ENCODE results near the gene ZNF883.

ZNF883 gene

DNA sequence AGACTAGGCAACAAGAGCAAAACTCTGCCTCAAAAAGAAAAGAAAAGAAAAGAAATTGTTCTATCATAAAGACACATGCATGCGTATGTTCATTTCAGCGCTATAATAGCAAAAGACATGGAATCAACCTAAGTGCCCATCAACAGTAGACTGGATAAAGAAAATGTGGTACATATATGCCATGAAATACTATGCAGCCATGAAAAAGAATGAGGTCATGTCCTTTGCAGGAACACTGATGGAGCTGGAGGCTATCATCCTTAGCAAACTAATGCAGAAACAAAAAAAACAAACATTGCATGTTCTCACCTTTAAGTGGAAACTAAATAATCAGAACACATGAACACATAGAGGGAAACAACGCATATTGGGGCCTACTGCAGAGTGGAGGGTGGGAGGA, 6.3 kb upstream of the ZNF883 start:
- DNase-seq (ENCODE audit: low read depth) = no peak
- TF ChIP-seq, protein P1, sequence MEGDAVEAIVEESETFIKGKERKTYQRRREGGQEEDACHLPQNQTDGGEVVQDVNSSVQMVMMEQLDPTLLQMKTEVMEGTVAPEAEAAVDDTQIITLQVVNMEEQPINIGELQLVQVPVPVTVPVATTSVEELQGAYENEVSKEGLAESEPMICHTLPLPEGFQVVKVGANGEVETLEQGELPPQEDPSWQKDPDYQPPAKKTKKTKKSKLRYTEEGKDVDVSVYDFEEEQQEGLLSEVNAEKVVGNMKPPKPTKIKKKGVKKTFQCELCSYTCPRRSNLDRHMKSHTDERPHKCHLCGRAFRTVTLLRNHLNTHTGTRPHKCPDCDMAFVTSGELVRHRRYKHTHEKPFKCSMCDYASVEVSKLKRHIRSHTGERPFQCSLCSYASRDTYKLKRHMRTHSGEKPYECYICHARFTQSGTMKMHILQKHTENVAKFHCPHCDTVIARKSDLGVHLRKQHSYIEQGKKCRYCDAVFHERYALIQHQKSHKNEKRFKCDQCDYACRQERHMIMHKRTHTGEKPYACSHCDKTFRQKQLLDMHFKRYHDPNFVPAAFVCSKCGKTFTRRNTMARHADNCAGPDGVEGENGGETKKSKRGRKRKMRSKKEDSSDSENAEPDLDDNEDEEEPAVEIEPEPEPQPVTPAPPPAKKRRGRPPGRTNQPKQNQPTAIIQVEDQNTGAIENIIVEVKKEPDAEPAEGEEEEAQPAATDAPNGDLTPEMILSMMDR (IDR thresholded peaks at IDR 0.05; ENCODE audit: low read depth, low read length, missing control alignments) = no peak
- H3K4me3 ChIP-seq (ENCODE audit: low read depth, low read length) = no peak overlapping the region

DNA sequence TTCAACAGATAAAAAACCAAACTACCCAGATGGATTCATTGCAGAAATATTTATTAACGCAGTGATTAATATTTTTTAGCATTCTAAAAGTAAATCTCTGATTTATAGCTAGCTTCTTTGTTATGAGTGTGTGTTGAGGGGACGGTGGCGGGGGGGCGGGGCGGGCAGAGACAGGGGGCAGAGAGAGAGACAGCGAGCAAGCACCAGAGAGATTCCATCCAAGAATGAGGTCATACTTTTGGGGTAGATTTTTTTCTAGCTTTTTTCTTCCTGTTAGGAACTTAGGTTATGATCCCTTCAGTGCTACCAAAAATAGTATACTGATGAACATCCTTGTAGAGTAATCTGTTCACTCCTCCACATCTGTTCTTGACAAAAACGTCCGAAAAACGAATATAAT, 500 bp upstream of the ZNF883 start:
- no peak for DNase-seq (ENCODE audit: low read depth)
- H3K4me3 ChIP-seq (ENCODE audit: low read depth, low read length) = no peak overlapping the region
- TF ChIP-seq, protein P1 (IDR thresholded peaks at IDR 0.05; ENCODE audit: low read depth, low read length, missing control alignments) = no peak

- TF ChIP-seq, protein P1 (IDR thresholded peaks at IDR 0.05; ENCODE audit: low read depth, low read length, missing control alignments) = no peak
Measured at GRCh38 chr9:113005777-113006176, 6.2 kb downstream of the ZNF883 start.

GRCh38 chr9:112997236-112997941, 14.6 kb downstream of the ZNF883 start:
- TF ChIP-seq, protein P1 (IDR thresholded peaks at IDR 0.05; ENCODE audit: low read depth, low read length, missing control alignments) = no peak
- no peak overlapping the region for H3K4me3 ChIP-seq (ENCODE audit: low read depth, low read length)
- no peak for DNase-seq (ENCODE audit: low read depth)

More at GRCh38 chr9:113005777-113006176, 6.2 kb downstream of the ZNF883 start:
- DNase-seq (ENCODE audit: low read depth) = no peak
- no peak overlapping the region for H3K4me3 ChIP-seq (ENCODE audit: low read depth, low read length)

GRCh38 chr9:112971415-112971814, 40.6 kb downstream of the ZNF883 start:
- TF ChIP-seq, protein P1 (IDR thresholded peaks at IDR 0.05; ENCODE audit: low read depth, low read length, missing control alignments) = peak; percentile 36
- no peak for DNase-seq (ENCODE audit: low read depth)

DNA sequence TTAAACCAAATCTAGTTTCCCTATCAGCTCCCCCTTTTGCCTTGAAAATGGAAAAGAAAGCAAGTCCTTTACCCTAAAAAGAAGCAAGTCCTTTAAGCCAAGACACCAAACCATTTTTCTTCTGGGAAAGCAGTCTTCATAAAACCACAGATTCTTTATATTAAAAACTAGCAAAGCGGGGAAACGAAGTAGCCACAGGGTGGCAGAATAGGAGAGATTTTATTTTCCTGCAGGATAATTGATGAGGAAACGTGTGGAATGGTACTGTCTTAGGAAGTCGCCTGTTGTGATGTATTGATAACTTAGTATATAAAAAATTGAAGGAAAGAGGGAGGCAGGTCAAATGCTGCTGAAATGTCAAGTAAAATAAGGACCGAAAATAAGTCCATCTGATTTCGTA, 41.1 kb downstream of the ZNF883 start:
- DNase-seq (ENCODE audit: low read depth) = no peak
- H3K4me3 ChIP-seq (ENCODE audit: low read depth, low read length) = no peak overlapping the region
- TF ChIP-seq, protein P1 (IDR thresholded peaks at IDR 0.05; ENCODE audit: low read depth, low read length, missing control alignments) = no peak

More at GRCh38 chr9:112971415-112971814, 40.6 kb downstream of the ZNF883 start:
- H3K4me3 ChIP-seq (ENCODE audit: low read depth, low read length) = no peak overlapping the region

DNA sequence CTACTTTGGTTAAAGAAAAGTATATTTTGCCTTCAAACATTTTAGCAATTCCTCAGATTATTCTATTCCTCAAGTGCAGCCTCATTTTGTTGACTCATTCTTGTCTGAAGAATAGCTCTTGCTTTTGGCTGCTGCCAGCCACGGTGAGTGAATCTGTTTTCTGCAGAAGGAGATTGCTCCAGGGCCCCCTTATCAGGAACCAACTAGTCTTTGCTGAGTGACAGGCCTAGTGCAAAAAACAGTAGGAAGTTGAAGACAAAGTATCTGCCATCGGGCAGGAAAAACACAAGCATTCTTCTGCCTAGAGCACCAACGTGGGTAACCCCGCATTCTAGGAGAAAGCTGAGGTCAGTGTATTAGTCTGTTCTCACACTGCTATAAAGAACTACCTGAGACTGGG, 42.3 kb downstream of the ZNF883 start:
- TF ChIP-seq, protein P1 (IDR thresholded peaks at IDR 0.05; ENCODE audit: low read depth, low read length, missing control alignments) = no peak
- H3K4me3 ChIP-seq (ENCODE audit: low read depth, low read length) = no peak overlapping the region
- no peak for DNase-seq (ENCODE audit: low read depth)

Data from GM12864 (cell line).